HCT116 (cell line): ENCODE data around the gene DCTD.

Experiments
- CEBPB ChIP-seq: IDR thresholded peaks from 2 replicates; pipeline ENCODE4 v1.6.1; 2012; ENCODE audit warnings: low read depth
- ELF1 ChIP-seq: IDR thresholded peaks from 2 replicates; pipeline ENCODE4 v1.6.1; 2012; ENCODE audit warnings: low read depth, borderline replicate concordance
- EZH2 ChIP-seq: fragments of 200-600 bp; sonication (generic); IDR thresholded peaks from 2 replicates; pipeline ENCODE4 v1.6.1; 2017; ENCODE audit warnings: antibody characterized with exemption, mixed run types
- RAD21 ChIP-seq: IDR thresholded peaks from 2 replicates; pipeline ENCODE4 v1.6.1; 2012; ENCODE audit warnings: low read depth, mild to moderate bottlenecking
- SP1 ChIP-seq: IDR thresholded peaks from 2 replicates; pipeline ENCODE4 v1.6.1; 2012; ENCODE audit warnings: low read depth
- SRF ChIP-seq: IDR thresholded peaks from 2 replicates; pipeline ENCODE4 v1.6.1; 2012; ENCODE audit warnings: low read depth
- TCF7L2 ChIP-seq: IDR thresholded peaks from 2 replicates; pipeline ENCODE4 v1.7.0; 2011; ENCODE audit warnings: borderline replicate concordance, inconsistent platforms; ENCODE audit not compliant: insufficient read depth, insufficient read length; ENCODE audit errors: extremely low read depth
- YY1 ChIP-seq: IDR thresholded peaks from 2 replicates; pipeline ENCODE4 v1.6.1; 2011; ENCODE audit warnings: low read length, low read depth, moderate library complexity, mild to moderate bottlenecking; ENCODE audit not compliant: insufficient replicate concordance; ENCODE audit errors: extremely low read depth
- TF ChIP-seq, protein P1 (sequence below), 3 experiments: fragments of 200-600 bp in 1 of 3; sonication (generic) in 1 of 3; IDR thresholded peaks in 2 of 3; conservative IDR thresholded peaks in 1 of 3; 2 replicates each; pipeline ENCODE4 v1.5.1; 2012 to 2017; ENCODE audit warnings: low read depth in 2 of 3, low read length in 2 of 3, antibody characterized with exemption in 1 of 3, borderline replicate concordance in 1 of 3, control low read depth in 1 of 3, mild to moderate bottlenecking in 1 of 3, mixed read lengths in 1 of 3, mixed run types in 1 of 3, moderate library complexity in 1 of 3; ENCODE audit not compliant: insufficient read depth in 1 of 3
- TF ChIP-seq, protein P2 (sequence below): IDR thresholded peaks from 2 replicates; pipeline ENCODE4 v1.6.1; 2012; ENCODE audit warnings: low read depth

DNA sequence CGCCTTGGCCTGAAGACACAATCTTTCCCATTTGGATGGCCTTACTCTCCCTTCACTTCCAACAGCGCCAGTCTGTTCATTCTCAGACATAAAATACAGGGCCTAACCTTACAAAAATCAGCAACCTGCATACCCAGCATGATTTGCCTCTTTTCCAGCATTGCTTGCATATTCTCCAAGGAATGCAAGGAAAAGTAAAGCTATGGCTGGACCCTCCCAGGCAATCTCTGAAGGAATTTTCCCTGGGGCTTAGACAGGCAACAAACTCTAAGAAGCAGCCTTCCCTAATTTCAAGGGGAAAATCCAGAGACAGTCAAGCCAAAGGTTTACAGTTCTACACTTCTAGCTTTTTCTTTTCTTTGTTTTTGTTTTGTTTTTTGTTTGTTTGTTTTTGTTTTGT is 3.6 kb downstream of the DCTD start:
- TF ChIP-seq, protein P1, sequence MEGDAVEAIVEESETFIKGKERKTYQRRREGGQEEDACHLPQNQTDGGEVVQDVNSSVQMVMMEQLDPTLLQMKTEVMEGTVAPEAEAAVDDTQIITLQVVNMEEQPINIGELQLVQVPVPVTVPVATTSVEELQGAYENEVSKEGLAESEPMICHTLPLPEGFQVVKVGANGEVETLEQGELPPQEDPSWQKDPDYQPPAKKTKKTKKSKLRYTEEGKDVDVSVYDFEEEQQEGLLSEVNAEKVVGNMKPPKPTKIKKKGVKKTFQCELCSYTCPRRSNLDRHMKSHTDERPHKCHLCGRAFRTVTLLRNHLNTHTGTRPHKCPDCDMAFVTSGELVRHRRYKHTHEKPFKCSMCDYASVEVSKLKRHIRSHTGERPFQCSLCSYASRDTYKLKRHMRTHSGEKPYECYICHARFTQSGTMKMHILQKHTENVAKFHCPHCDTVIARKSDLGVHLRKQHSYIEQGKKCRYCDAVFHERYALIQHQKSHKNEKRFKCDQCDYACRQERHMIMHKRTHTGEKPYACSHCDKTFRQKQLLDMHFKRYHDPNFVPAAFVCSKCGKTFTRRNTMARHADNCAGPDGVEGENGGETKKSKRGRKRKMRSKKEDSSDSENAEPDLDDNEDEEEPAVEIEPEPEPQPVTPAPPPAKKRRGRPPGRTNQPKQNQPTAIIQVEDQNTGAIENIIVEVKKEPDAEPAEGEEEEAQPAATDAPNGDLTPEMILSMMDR (IDR thresholded peaks at IDR 0.05 in 2 of 3, conservative IDR thresholded peaks at IDR 0.05 in 1 of 3; ENCODE audit: borderline replicate concordance in 1 of 3, insufficient read depth in 1 of 3, low read depth in 2 of 3, low read length in 2 of 3) = no peak
- no peak for TF ChIP-seq RAD21
- no peak for TF ChIP-seq SP1
- TF ChIP-seq ELF1 = no peak
- no peak for TF ChIP-seq TCF7L2
- TF ChIP-seq EZH2 = no peak
- TF ChIP-seq, protein P2, sequence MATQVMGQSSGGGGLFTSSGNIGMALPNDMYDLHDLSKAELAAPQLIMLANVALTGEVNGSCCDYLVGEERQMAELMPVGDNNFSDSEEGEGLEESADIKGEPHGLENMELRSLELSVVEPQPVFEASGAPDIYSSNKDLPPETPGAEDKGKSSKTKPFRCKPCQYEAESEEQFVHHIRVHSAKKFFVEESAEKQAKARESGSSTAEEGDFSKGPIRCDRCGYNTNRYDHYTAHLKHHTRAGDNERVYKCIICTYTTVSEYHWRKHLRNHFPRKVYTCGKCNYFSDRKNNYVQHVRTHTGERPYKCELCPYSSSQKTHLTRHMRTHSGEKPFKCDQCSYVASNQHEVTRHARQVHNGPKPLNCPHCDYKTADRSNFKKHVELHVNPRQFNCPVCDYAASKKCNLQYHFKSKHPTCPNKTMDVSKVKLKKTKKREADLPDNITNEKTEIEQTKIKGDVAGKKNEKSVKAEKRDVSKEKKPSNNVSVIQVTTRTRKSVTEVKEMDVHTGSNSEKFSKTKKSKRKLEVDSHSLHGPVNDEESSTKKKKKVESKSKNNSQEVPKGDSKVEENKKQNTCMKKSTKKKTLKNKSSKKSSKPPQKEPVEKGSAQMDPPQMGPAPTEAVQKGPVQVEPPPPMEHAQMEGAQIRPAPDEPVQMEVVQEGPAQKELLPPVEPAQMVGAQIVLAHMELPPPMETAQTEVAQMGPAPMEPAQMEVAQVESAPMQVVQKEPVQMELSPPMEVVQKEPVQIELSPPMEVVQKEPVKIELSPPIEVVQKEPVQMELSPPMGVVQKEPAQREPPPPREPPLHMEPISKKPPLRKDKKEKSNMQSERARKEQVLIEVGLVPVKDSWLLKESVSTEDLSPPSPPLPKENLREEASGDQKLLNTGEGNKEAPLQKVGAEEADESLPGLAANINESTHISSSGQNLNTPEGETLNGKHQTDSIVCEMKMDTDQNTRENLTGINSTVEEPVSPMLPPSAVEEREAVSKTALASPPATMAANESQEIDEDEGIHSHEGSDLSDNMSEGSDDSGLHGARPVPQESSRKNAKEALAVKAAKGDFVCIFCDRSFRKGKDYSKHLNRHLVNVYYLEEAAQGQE = no peak
- TF ChIP-seq SRF = no peak
- TF ChIP-seq YY1 = no peak
- TF ChIP-seq CEBPB = no peak
